GM18502 (cell line): ENCODE results near the gene POLR1G.

ENCODE experiments used
- ATAC-seq: cut with Tn5 transposase; IDR thresholded peaks from one replicate; pipeline ENCODE4 v1.9.1; 2021; ENCODE audit warnings: mild to moderate bottlenecking; ENCODE audit not compliant: unreplicated experiment, poor library complexity

Gene POLR1G

GRCh38 chr19:45443462-45444317, 37.2 kb downstream of the POLR1G start:
- no peak for ATAC-seq

GRCh38 chr19:45444318-45445041, 38.0 kb downstream of the POLR1G start:
- peak; percentile 40 for ATAC-seq

DNA sequence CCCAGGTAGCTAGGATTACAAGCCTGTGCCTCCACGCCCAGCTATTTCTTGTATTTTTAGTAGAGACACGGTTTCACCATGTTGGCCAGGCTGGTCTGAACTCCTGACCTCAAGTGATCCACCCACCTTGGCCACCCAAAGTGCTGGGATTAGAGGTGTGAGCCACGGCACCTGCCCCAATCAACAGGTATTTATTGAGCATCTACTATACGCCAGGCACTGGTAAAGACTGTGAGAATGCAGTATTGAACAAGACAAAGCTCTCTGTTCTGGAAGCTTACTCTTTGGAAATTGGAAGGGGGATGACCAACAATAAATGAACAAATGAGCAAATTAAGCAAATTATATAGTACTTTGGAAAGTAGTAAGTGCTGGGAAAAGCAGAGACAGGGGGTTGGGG, 38.7 kb downstream of the POLR1G start:
- no peak for ATAC-seq

DNA sequence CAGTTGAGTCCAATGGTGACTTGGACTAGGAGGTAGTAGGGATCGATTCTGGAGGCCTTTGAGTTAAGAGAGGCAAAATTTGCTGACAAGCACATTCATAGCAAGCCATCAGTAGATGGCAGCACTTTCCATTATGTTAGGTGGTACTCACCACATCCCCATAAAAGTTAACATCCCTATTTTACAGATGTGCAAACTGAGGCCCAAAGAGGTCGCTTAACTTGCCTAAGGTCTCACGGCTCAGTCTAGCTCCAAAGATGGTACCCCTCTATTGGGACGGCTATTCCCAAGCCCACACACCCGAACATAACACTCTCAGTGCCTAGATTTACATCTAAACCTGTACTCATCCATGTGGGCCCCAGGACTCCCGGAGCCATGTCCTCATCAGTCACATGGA, 39.9 kb downstream of the POLR1G start:
- ATAC-seq: no peak

DNA sequence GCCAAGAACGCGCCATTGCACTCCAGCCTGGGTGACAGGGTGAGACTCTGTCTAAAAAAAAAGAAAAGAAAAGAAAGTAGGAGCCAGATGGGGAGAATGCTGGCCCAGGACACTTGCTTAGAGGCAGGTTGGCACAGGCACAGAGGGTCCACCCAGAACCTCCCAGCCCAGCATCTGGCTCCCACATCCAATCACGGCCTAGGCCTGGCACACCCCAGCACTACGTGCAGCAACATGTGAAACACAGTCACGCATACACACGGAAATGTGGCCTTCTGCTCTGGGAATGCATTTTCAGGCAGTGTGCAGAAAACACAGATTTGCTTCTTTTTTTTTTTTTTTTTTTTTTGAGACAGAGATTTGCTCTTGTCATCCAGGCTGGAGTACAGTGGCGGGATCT, 40.5 kb downstream of the POLR1G start:
- no peak for ATAC-seq

DNA sequence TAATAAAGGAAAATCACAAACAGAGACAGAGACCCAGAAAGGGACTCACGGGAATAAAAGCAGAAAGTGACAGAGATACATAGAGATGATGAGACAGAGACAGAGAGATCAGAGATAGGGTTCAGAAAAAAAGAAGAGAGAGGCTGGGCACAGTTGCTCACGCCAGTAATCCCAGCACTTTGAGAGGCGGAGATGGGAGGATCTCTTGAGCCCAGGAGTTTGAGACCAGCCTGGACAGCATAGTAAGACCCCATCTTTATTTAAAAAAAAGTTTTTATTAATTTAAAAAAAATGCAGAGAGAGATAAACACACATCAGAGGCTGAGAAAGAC, 41.9 kb downstream of the POLR1G start:
- no peak for ATAC-seq

- ATAC-seq: no peak
Measured at GRCh38 chr19:45448887-45449299, 42.4 kb downstream of the POLR1G start.

DNA sequence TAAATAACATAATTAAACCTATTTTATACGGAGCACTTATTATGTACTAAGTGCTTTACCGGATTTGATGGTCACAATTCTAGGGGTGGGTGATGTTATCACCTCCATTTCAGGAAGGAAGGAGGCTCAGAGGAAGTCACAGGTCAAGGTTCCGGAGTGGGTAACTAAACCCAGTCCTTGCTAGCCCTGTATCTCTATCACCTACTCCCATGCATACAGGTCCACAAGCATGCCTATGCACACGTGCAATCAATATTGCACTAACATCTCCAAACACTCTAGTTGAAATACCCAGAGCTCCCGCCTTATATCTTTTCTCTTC, 43.5 kb downstream of the POLR1G start:
- no peak for ATAC-seq

DNA sequence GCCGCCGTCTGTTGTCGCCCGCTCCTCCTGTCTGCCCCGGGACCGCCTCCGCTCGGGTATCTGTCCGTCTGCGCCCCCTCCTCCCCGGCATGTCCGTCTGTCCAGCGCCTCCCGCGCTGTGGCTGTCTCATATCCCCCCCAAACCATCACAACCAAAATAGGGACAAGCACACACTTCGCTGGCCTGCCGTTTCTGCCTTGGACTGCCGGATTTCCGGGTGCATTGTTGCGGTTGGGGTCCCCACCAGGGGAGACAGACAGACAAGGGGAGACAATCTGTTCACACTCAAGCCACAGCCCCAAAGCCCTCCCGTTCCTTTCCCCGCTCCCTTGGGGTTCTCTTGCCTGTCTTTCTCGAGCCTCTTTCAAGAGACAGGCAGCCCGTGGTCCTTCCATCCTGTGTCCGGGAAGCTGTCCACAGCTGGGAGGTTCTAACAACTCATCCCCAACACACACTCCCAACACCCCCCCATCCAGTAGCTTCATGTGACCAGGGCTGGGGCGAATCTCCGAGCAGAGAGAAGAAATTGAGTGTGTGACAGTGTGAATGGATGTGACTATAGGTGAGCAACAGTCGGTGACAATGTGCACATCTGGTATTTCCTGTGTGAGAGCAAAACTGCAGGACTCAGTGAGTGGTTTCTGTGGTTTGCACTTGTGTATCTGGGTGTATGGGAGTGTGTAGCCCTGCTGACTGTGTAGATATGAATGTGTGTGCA, 44.8 kb downstream of the POLR1G start:
- ATAC-seq: peak; percentile 23

DNA sequence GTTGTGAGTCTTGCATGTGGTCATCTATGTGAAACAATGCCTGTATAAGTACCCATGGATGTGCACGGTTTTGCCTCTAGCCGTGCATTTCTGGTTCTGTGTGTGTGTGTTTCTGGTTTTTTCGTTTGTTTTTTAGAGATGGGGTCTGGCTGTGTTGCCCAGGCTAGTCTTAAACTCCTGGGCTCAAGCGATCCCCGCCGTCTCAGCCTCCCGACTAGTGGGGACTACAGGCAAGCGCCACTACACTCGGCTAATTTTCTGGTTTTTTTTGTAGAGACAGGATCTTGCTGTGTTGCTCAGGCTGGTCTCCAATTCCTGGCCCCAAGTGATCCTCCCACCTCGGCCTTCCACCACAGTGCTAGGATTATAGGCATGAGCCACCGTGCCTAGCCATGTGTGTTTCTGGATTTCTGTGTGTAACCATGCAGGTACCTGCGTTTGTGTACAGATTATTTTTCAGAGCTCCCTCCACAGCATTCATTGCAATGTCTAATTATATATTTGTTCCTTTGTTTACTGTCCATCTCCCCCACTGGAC, 45.5 kb downstream of the POLR1G start:
- no peak for ATAC-seq

- no peak for ATAC-seq
Measured at GRCh38 chr19:45455707-45456499, 49.5 kb downstream of the POLR1G start.

DNA sequence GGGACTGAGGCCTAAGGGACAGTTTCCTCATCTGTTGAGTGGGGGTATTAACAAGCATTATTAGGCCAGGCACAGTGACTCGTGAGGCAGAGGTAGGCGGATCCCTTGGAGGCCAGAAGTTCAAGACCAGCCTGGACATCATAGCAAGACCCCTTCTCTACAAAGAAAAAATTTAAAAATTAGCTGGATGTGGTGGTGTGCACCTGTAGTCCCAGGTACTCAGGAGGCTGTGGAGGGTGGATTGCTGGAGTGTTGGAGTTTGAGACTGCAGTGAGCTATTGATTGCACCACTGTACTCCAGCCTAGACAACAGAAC, 50.0 kb downstream of the POLR1G start:
- no peak for ATAC-seq

DNA sequence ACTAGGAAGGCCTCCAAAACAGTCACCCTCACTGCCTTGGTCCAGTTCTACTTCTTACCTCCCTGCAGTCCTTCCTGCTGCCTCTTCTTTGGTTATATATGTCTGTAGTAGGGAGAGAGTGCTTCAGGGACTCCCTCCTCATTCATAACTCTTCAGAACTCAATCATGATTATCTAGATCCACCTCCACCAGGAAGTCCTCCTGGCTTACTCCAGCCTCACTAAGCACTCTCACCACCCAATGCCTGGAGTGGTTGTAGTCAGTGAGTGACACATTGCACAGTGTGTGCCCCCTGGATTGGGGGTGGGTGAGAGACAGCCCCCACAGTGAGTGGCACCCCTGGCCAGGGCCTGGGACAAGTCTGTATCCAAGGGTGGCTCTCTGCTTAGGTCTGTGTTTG, 51.3 kb downstream of the POLR1G start:
- ATAC-seq: no peak
